SK-N-SH treated with all-trans-retinoic acid at 6 μM for 48 hours (cell line): ENCODE measurements around the gene PTPRT.

ENCODE experiments used
- ARNTL ChIP-seq: fragments of 450-650 bp; formaldehyde crosslinking; IDR thresholded peaks from 2 replicates; pipeline ENCODE4 v1.5.0; 2020; ENCODE audit warnings: low read depth, mild to moderate bottlenecking, moderate library complexity, borderline replicate concordance
- CREB5 ChIP-seq: fragments of 250-450 bp; sonication (Bioruptor Pico); IDR thresholded peaks from 2 replicates; pipeline ENCODE4 v1.5.1; 2020; ENCODE audit warnings: low read depth, mild to moderate bottlenecking, moderate library complexity
- CSRNP3 ChIP-seq: fragments of 250-450 bp; sonication (Bioruptor Pico); IDR thresholded peaks from 2 replicates; pipeline ENCODE4 v1.5.1; 2021; ENCODE audit warnings: mild to moderate bottlenecking, moderate library complexity
- ESRRG ChIP-seq: fragments of 250-450 bp; sonication (Bioruptor Pico); IDR thresholded peaks from 2 replicates; pipeline ENCODE4 v1.6.1; 2021; ENCODE audit warnings: mild to moderate bottlenecking
- GLIS3 ChIP-seq: fragments of 250-450 bp; sonication (Bioruptor Pico); IDR thresholded peaks from 2 replicates; pipeline ENCODE4 v1.5.0; 2020; ENCODE audit warnings: mild to moderate bottlenecking, moderate library complexity
- OSR1 ChIP-seq: fragments of 250-450 bp; sonication (Bioruptor Pico); IDR thresholded peaks from 2 replicates; pipeline ENCODE4 v1.8.0; 2022; ENCODE audit warnings: moderate library complexity, mild to moderate bottlenecking, inconsistent platforms
- PATZ1 ChIP-seq: fragments of 250-450 bp; sonication (Bioruptor Pico); IDR thresholded peaks from 2 replicates; pipeline ENCODE4 v1.8.0; 2020; ENCODE audit warnings: mild to moderate bottlenecking, moderate library complexity, borderline replicate concordance
- POU6F1 ChIP-seq: fragments of 250-450 bp; sonication (Bioruptor Pico); IDR thresholded peaks from 2 replicates; pipeline ENCODE4 v1.8.0; 2021; ENCODE audit warnings: low read depth, mild to moderate bottlenecking, moderate library complexity, borderline replicate concordance
- RARB ChIP-seq: fragments of 250-450 bp; sonication (Bioruptor Pico); IDR thresholded peaks from 2 replicates; pipeline ENCODE4 v1.8.0; 2021; ENCODE audit warnings: mild to moderate bottlenecking, moderate library complexity
- SNAI2 ChIP-seq: fragments of 250-450 bp; sonication (Bioruptor Pico); IDR thresholded peaks from 2 replicates; pipeline ENCODE4 v1.5.0; 2020; ENCODE audit warnings: mild to moderate bottlenecking, moderate library complexity
- TCF4 ChIP-seq: fragments of 250-450 bp; sonication (Bioruptor Pico); IDR thresholded peaks from 2 replicates; pipeline ENCODE4 v1.8.0; 2021; ENCODE audit warnings: mild to moderate bottlenecking, moderate library complexity, borderline replicate concordance
- TSHZ2 ChIP-seq: fragments of 250-450 bp; sonication (Bioruptor Pico); IDR thresholded peaks from 2 replicates; pipeline ENCODE4 v1.5.0; 2020; ENCODE audit warnings: mild to moderate bottlenecking, moderate library complexity
- ZFP3 ChIP-seq: fragments of 250-450 bp; sonication (Bioruptor Pico); IDR thresholded peaks from 2 replicates; pipeline ENCODE4 v1.5.0; 2020; ENCODE audit warnings: mild to moderate bottlenecking, moderate library complexity
- ZFP30 ChIP-seq: fragments of 450-650 bp; formaldehyde crosslinking; IDR thresholded peaks from 2 replicates; pipeline ENCODE4 v1.5.0; 2022; ENCODE audit warnings: mild to moderate bottlenecking, moderate library complexity

GRCh38 chr20:42380287-42380686, 809.4 kb downstream of the PTPRT start:
- TF ChIP-seq PATZ1 (CRISPR knock-in tag) (no peak), CREB5 (CRISPR knock-in tag) (no peak), ARNTL (CRISPR knock-in tag) (no peak), TCF4 (CRISPR knock-in tag) (no peak), ESRRG (CRISPR knock-in tag) (no peak), SNAI2 (no peak), GLIS3 (no peak), ZFP3 (no peak), TSHZ2 (CRISPR knock-in tag) (no peak), OSR1 (CRISPR knock-in tag) (no peak), ZFP30 (CRISPR knock-in tag) (no peak), CSRNP3 (CRISPR knock-in tag) (no peak), RARB (CRISPR knock-in tag) (no peak), POU6F1 (no peak)
